Upper lobe of left lung (tissue), 4 donors: ENCODE results near the gene SGMS1.

ENCODE experiments used
- POLR2A ChIP-seq, 4 donors: fragments of 450-650 bp; IDR thresholded peaks; one replicate each; pipeline ENCODE4 v1.5.1; 2016 to 2017; ENCODE audit warnings: antibody characterized with exemption in 4 of 4, mild to moderate bottlenecking in 2 of 4
- POLR2AphosphoS5 ChIP-seq, 2 donors: sonication (generic); formaldehyde crosslinking; IDR thresholded peaks; one replicate each; pipeline ENCODE4 v1.5.1; 2017; ENCODE audit warnings: antibody characterized with exemption in 2 of 2
- TF ChIP-seq, protein P1 (sequence below), 6 experiments: fragments of 450-650 bp in 4 of 6; fragments of 200-600 bp in 2 of 6; sonication (generic) in 2 of 6; IDR thresholded peaks; one replicate each; pipeline ENCODE4 v1.5.1; 2016 to 2019; ENCODE audit warnings: antibody characterized with exemption in 6 of 6

DNA sequence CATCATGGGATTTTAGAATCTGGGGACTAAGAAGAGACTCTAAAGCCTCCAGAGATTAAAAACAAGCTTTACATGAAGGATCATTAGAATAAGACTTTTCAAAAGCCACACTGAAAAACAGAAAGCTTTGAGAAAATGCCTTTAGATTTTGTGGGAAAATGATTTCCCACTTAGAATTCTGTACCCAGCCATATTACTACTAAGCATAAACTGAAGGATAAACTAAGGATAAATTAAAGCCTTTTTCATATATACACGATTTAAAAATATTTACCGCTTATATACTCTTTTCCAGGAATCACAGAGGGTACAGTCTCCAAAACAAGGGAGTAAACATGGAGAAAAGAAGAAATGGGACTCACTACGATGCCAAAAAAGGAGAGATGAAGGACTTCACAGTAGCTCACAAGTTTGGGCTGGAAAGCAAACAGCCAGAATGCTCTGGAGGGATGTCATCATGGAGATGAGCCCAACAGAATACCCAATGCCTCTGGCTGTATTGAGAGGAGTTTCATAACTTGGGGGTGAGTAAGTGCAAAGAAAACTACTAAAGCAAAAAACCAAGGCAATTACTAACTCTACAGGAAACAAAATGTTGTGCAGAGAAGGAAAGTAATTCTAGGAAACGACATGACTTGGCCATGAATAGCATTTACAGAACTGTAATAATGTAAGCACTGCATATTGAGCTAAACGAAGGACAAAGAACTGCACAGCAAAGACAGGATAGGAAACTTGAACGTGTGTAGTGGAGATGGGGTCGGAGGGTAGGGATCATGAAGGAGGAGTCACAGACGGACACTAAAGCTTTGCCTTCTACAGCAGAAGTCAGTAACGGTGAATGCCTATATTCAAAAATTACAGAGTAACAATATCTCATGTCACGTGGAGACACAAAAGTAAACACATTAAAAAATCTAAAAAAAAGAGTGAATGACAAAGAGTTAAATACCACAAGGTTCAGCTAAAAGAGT, 311.0 kb downstream of the SGMS1 start:
- TF ChIP-seq, protein P1, sequence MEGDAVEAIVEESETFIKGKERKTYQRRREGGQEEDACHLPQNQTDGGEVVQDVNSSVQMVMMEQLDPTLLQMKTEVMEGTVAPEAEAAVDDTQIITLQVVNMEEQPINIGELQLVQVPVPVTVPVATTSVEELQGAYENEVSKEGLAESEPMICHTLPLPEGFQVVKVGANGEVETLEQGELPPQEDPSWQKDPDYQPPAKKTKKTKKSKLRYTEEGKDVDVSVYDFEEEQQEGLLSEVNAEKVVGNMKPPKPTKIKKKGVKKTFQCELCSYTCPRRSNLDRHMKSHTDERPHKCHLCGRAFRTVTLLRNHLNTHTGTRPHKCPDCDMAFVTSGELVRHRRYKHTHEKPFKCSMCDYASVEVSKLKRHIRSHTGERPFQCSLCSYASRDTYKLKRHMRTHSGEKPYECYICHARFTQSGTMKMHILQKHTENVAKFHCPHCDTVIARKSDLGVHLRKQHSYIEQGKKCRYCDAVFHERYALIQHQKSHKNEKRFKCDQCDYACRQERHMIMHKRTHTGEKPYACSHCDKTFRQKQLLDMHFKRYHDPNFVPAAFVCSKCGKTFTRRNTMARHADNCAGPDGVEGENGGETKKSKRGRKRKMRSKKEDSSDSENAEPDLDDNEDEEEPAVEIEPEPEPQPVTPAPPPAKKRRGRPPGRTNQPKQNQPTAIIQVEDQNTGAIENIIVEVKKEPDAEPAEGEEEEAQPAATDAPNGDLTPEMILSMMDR (IDR thresholded peaks at IDR 0.05) = no peak
- TF ChIP-seq POLR2AphosphoS5 (IDR thresholded peaks at IDR 0.05) (no peak), POLR2A (IDR thresholded peaks at IDR 0.05) (no peak)
